Mesenchymal stem cell (in vitro differentiated cells and primary cell): ENCODE results near the gene PKHD1.

Experiments used
- DNase-seq: peaks from one replicate; pipeline ENCODE4 v3.0.0-alpha.2; 2013
- H2AFZ ChIP-seq: one replicate; pipeline ENCODE4 v1.6.1; 2013; ENCODE audit warnings: low read depth, mild to moderate bottlenecking, control low read depth, inconsistent platforms, low read length, moderate library complexity
- H2AK5ac ChIP-seq: 2 replicates; pipeline ENCODE4 v1.6.1; 2013; ENCODE audit warnings: low read length, moderate library complexity, mild to moderate bottlenecking, inconsistent platforms; ENCODE audit not compliant: severe bottlenecking
- H2BK120ac ChIP-seq: one replicate; pipeline ENCODE4 v1.6.1; 2013; ENCODE audit warnings: low read depth, mild to moderate bottlenecking, inconsistent platforms, low read length, moderate library complexity
- H2BK12ac ChIP-seq, 2 experiments: one replicate each; pipeline ENCODE4 v1.6.1; 2013; ENCODE audit warnings: inconsistent platforms in 2 of 2, low read length in 2 of 2, mild to moderate bottlenecking in 2 of 2, moderate library complexity in 2 of 2, control low read depth in 1 of 2
- H2BK15ac ChIP-seq: one replicate; pipeline ENCODE4 v1.6.1; 2013; ENCODE audit warnings: mild to moderate bottlenecking, low read depth, inconsistent platforms; ENCODE audit not compliant: poor library complexity, severe bottlenecking
- H2BK5ac ChIP-seq: 2 replicates; pipeline ENCODE4 v1.6.1; 2013; ENCODE audit warnings: low read depth, mild to moderate bottlenecking, low read length, control low read depth, inconsistent platforms; ENCODE audit not compliant: poor library complexity, severe bottlenecking
- H3K14ac ChIP-seq, 2 experiments: one replicate each; pipeline ENCODE4 v1.6.1; 2013; ENCODE audit warnings: inconsistent platforms in 2 of 2, low read length in 2 of 2, control low read depth in 1 of 2, mild to moderate bottlenecking in 1 of 2, moderate library complexity in 1 of 2
- H3K18ac ChIP-seq, 2 experiments: one replicate each; pipeline ENCODE4 v1.6.1; 2013; ENCODE audit warnings: inconsistent platforms in 2 of 2, low read length in 2 of 2, control low read depth in 1 of 2, low read depth in 1 of 2, mild to moderate bottlenecking in 1 of 2
- H3K23ac ChIP-seq, 2 experiments: one replicate each; pipeline ENCODE4 v1.6.1; 2013; ENCODE audit warnings: inconsistent platforms in 2 of 2, low read length in 2 of 2, mild to moderate bottlenecking in 2 of 2, moderate library complexity in 2 of 2, control low read depth in 1 of 2
- H3K27ac ChIP-seq: 2 replicates; pipeline ENCODE4 v1.5.1; 2013; ENCODE audit warnings: mild to moderate bottlenecking, moderate library complexity, low read length, control low read depth, inconsistent platforms; ENCODE audit not compliant: poor library complexity, severe bottlenecking
- H3K27me3 ChIP-seq, 2 experiments: 2 replicates each; pipeline versions ENCODE4 v1.6.1 to v1.7.0; 2013; ENCODE audit warnings: low read length in 2 of 2, mild to moderate bottlenecking in 2 of 2, moderate library complexity in 2 of 2, control low read depth in 1 of 2, inconsistent platforms in 1 of 2; ENCODE audit not compliant: control insufficient read depth in 1 of 2, insufficient read depth in 1 of 2
- H3K36me3 ChIP-seq, 2 experiments: 2 replicates each; pipeline versions ENCODE4 v1.6.1 to v1.7.0; 2013; ENCODE audit warnings: low read length in 2 of 2, control low read depth in 1 of 2, inconsistent platforms in 1 of 2, low read depth in 1 of 2, mild to moderate bottlenecking in 1 of 2; ENCODE audit not compliant: insufficient read depth in 2 of 2, control insufficient read depth in 1 of 2
- H3K4ac ChIP-seq, 2 experiments: one replicate each; pipeline ENCODE4 v1.6.1; 2013; ENCODE audit warnings: inconsistent platforms in 2 of 2, low read length in 2 of 2, mild to moderate bottlenecking in 2 of 2, moderate library complexity in 2 of 2, control low read depth in 1 of 2, low read depth in 1 of 2
- H3K4me1 ChIP-seq: 2 replicates; pipeline ENCODE4 v1.6.1; 2013; ENCODE audit warnings: low read depth, low read length, control low read depth; ENCODE audit not compliant: control insufficient read depth, insufficient read depth
- H3K4me2 ChIP-seq: 2 replicates; pipeline ENCODE4 v1.6.1; 2013; ENCODE audit warnings: low read length, mild to moderate bottlenecking, inconsistent platforms; ENCODE audit not compliant: poor library complexity, severe bottlenecking
- H3K4me3 ChIP-seq, 2 experiments: 2 replicates each; pipeline versions ENCODE4 v1.5.1 to v1.7.0; 2013; ENCODE audit warnings: low read length in 2 of 2, mild to moderate bottlenecking in 2 of 2, control low read depth in 1 of 2, low read depth in 1 of 2; ENCODE audit not compliant: insufficient read depth in 1 of 2
- H3K79me1 ChIP-seq: replicated peaks from 2 replicates; pipeline ENCODE4 v1.6.1; 2013; ENCODE audit warnings: mild to moderate bottlenecking, control low read depth, low read length, inconsistent platforms; ENCODE audit not compliant: poor library complexity, severe bottlenecking
- H3K9ac ChIP-seq: 2 replicates; pipeline ENCODE4 v1.7.0; 2013; ENCODE audit warnings: mild to moderate bottlenecking, low read length, moderate library complexity
- H3K9me3 ChIP-seq: 2 replicates; pipeline ENCODE4 v1.7.0; 2013; ENCODE audit warnings: mild to moderate bottlenecking, low read length; ENCODE audit not compliant: control insufficient read depth
- H4K8ac ChIP-seq: one replicate; pipeline ENCODE4 v1.6.1; 2013; ENCODE audit warnings: inconsistent platforms, mild to moderate bottlenecking, low read length, moderate library complexity
- H4K91ac ChIP-seq: one replicate; pipeline ENCODE4 v1.6.1; 2013; ENCODE audit warnings: mild to moderate bottlenecking, low read length, inconsistent platforms
- WGBS: methylation state at CpG from one replicate; pipeline ENCODE4 v1.1.7; 2013; ENCODE audit warnings: mixed read lengths; 5-methylcytosine and 5-hydroxymethylcytosine counted together

The PKHD1 gene

DNA sequence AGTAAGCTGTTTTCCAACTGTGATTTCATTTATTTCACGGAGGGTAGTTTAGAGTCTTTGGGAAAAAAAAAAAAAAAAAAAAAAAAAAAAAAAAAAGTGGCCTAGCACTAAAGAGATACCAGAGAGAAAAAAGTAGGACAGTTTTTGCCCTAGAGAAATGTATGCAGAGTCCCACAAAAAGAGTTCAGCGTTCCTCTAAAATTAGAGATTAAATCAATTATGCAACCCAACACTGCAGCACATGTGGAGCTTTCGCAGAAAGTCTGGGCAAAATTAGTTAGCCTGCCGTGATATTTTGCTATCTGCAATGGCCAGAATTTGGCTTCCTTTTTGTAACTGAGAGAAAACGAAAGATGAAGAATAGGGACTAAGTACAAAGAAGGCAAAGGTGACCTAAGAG is 309.8 kb downstream of the PKHD1 start:
- H3K4ac ChIP-seq = no peak overlapping the region
- WGBS = 80% methylated on average over 5 of the region's 5 CpGs
- no peak overlapping the region for H2AFZ ChIP-seq
- no peak overlapping the region for H3K9ac ChIP-seq
- no peak overlapping the region for H3K27ac ChIP-seq
- no peak overlapping the region for H3K4me3 ChIP-seq
- H3K9me3 ChIP-seq = no peaks in the 10 kb centered on the region
- no peak overlapping the region for H3K4me2 ChIP-seq
- no peak overlapping the region for H3K23ac ChIP-seq
- DNase-seq = no peak
- no peak overlapping the region for H2BK120ac ChIP-seq
- no peak overlapping the region for H4K8ac ChIP-seq
- no peak overlapping the region for H2BK12ac ChIP-seq
- H3K27me3 ChIP-seq = no peaks in the 10 kb centered on the region
- H3K14ac ChIP-seq = no peak overlapping the region
- H2BK5ac ChIP-seq = no peak overlapping the region
- no peak overlapping the region for H3K18ac ChIP-seq
- no peak overlapping the region for H2BK15ac ChIP-seq
- H3K4me1 ChIP-seq = no peaks in the 10 kb centered on the region
- H2AK5ac ChIP-seq = no peak overlapping the region
- H3K36me3 ChIP-seq = no peaks in the 10 kb centered on the region
- no peaks in the 10 kb centered on the region for H3K79me1 ChIP-seq
- no peak overlapping the region for H4K91ac ChIP-seq

DNA sequence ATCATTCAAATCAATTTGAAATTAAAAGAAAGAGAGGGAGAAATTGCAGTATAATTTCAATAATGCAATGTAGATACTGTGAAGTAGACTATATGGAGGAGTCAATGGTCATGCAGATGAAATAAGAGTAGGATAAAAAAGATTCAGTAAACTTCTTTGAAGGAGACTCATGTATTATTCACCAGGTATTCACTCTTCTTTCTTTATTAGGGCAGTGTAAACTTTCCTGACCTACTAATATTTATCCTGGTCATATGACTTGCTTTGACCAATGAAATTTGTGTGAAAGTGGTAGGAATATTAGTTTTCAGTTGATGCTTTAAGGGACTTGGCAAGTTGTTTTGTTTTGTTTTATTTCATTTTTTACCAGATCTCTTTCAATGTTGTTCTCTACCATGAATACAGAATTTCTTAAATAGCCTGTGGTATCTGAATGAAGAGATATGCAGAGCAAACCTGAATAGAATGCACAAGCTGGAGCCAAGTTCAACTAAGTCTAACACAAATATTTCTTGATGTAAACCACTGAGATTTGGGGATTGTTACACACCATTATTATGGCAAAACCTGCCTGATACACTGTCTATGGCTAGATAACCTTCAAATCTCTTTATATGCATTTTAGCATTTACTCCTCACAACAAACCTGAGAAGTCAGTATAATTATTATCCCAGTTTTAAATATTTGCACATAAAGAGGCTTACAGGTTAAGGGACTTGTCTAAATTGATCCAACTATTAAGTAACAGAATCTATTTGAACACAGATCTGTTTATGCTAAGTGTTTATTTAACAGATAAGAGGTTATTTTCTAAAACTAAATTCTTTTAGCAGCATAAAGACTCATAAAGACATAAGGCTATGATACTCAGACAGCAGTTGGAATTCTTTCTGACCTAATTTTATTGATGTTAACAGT is 311.2 kb downstream of the PKHD1 start:
- no peak overlapping the region for H3K9ac ChIP-seq
- no peak overlapping the region for H3K14ac ChIP-seq
- no peak overlapping the region for H2AFZ ChIP-seq
- no peak overlapping the region for H3K27ac ChIP-seq
- no peaks in the 10 kb centered on the region for H3K79me1 ChIP-seq
- H2BK15ac ChIP-seq = no peak overlapping the region
- H4K8ac ChIP-seq = no peak overlapping the region
- no peak overlapping the region for H4K91ac ChIP-seq
- H3K27me3 ChIP-seq = no peaks in the 10 kb centered on the region
- no peak overlapping the region for H3K4me2 ChIP-seq
- no peak overlapping the region for H3K4ac ChIP-seq
- H3K36me3 ChIP-seq = no peaks in the 10 kb centered on the region
- no peak overlapping the region for H3K23ac ChIP-seq
- H3K4me3 ChIP-seq = no peak overlapping the region
- H2BK5ac ChIP-seq = no peak overlapping the region
- H2AK5ac ChIP-seq = no peak overlapping the region
- H3K9me3 ChIP-seq = no peaks in the 10 kb centered on the region
- H2BK120ac ChIP-seq = no peak overlapping the region
- DNase-seq = no peak
- no peak overlapping the region for H2BK12ac ChIP-seq
- H3K4me1 ChIP-seq = no peaks in the 10 kb centered on the region
- H3K18ac ChIP-seq = no peak overlapping the region

DNA sequence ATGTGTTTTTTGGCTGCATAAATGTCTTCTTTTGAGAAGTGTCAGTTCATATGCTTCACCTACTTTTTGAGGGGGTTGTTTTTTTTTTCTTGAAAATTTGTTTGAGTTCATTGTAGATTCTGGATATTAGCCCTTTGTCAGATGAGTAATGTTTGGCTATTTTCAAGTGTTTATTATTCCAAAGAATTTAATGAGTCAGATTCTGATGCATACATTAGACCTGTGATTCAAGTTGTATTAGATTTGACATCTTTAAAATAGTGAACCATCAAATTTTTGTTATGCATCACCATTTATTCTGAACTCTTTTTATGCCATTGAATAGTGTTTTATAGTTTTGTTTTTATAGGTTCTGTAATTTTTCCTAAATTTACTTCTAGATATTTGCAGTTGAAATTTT is 319.3 kb downstream of the PKHD1 start:
- no peak overlapping the region for H3K23ac ChIP-seq
- H3K4me3 ChIP-seq = no peak overlapping the region
- H3K4ac ChIP-seq = no peak overlapping the region

DNA sequence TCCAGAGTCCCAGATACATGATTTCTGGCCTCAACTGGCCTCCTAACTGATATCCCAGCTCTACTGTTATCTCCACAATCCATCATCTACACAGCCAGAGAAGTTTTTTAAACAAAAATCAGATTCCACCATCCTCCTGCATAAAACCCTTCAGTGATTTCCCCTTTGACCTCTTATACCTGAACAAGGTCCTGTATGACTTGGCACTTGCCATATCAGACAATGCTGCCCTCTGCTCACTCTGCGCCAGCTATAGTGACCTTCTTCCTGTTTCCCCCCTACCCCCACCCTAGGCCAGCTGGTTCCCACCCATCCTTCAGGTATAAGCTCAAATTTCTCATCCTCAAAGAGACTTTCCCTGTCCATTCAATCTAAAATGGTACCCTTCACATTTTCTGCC is 322.2 kb downstream of the PKHD1 start:
- Histone ChIP-seq H2BK12ac (no peak overlapping the region), H3K4ac (no peak overlapping the region), H3K14ac (no peak overlapping the region), H2AK5ac (no peak overlapping the region), H2BK15ac (no peak overlapping the region), H2BK5ac (no peak overlapping the region), H4K8ac (no peak overlapping the region), H3K9me3 (peaks cover 4% of the 10 kb centered on the region), H3K27me3 (no peaks in the 10 kb centered on the region), H2AFZ (no peak overlapping the region), H3K23ac (no peak overlapping the region), H2BK120ac (no peak overlapping the region), H3K4me1 (no peaks in the 10 kb centered on the region), H3K79me1 (no peaks in the 10 kb centered on the region), H3K9ac (no peak overlapping the region), H3K4me2 (no peak overlapping the region), H3K27ac (no peak overlapping the region), H4K91ac (no peak overlapping the region), H3K18ac (no peak overlapping the region), H3K36me3 (no peaks in the 10 kb centered on the region), H3K4me3 (no peak overlapping the region)
- DNase-seq = no peak
- 93% methylated on average over 1 of the region's 1 CpG for WGBS

More for the DNA sequence above, 319.3 kb downstream of the PKHD1 start:
- Histone ChIP-seq H3K9ac (no peak overlapping the region), H2BK15ac (no peak overlapping the region), H3K4me2 (no peak overlapping the region), H2BK5ac (no peak overlapping the region), H2AK5ac (no peak overlapping the region), H3K9me3 (peaks cover 4% of the 10 kb centered on the region), H3K79me1 (no peaks in the 10 kb centered on the region), H3K4me1 (no peaks in the 10 kb centered on the region), H3K18ac (no peak overlapping the region), H2AFZ (no peak overlapping the region), H4K91ac (no peak overlapping the region), H3K27me3 (no peaks in the 10 kb centered on the region), H3K36me3 (no peaks in the 10 kb centered on the region), H3K27ac (no peak overlapping the region), H2BK12ac (no peak overlapping the region), H2BK120ac (no peak overlapping the region), H3K14ac (no peak overlapping the region), H4K8ac (no peak overlapping the region)
- DNase-seq = no peak
